Endodermal cell (in vitro differentiated cells): ENCODE data around the gene ASPG. TPM values are rescaled to one million over a fixed set of nuclear protein-coding genes. Genes with fewer than 3 reads are reported as not detected.

ENCODE experiments used
- DNase-seq: peaks from one replicate; pipeline ENCODE4 v3.0.0-alpha.2; 2017
- H3K27ac ChIP-seq: 2 replicates; pipeline ENCODE4 v1.5.1; 2013; ENCODE audit warnings: mild to moderate bottlenecking, low read depth, low read length, moderate library complexity
- H3K27me3 ChIP-seq: 2 replicates; pipeline ENCODE4 v1.6.1; 2013; ENCODE audit warnings: mild to moderate bottlenecking, low read length, moderate library complexity; ENCODE audit not compliant: insufficient read depth, control insufficient read depth, poor library complexity, severe bottlenecking
- H3K36me3 ChIP-seq: 2 replicates; pipeline ENCODE4 v1.7.0; 2013; ENCODE audit warnings: mild to moderate bottlenecking, low read length, moderate library complexity; ENCODE audit not compliant: control insufficient read depth, insufficient read depth
- H3K4me1 ChIP-seq: one replicate; pipeline ENCODE4 v1.7.0; 2013; ENCODE audit warnings: low read length; ENCODE audit not compliant: control insufficient read depth, insufficient read depth
- H3K4me3 ChIP-seq: 2 replicates; pipeline ENCODE4 v1.5.1; 2013; ENCODE audit warnings: mild to moderate bottlenecking, low read length, moderate library complexity
- H3K9ac ChIP-seq: 2 replicates; pipeline ENCODE4 v1.6.1; 2013; ENCODE audit warnings: mild to moderate bottlenecking, low read length, moderate library complexity; ENCODE audit not compliant: poor library complexity, severe bottlenecking; ENCODE audit errors: extremely low read depth
- H3K9me3 ChIP-seq: 2 replicates; pipeline ENCODE4 v1.6.1; 2013; ENCODE audit warnings: mild to moderate bottlenecking, low read length, moderate library complexity; ENCODE audit not compliant: control insufficient read depth
- H3K27ac Mint-ChIP-seq: 2 replicates; pipeline ENCODE4 v1.8.0; 2020; ENCODE audit warnings: mixed read lengths
- H3K27me3 Mint-ChIP-seq: 2 replicates; pipeline ENCODE4 v1.8.0; 2021; ENCODE audit warnings: mild to moderate bottlenecking, mixed read lengths; ENCODE audit not compliant: insufficient read depth
- H3K36me3 Mint-ChIP-seq: 2 replicates; pipeline ENCODE4 v1.8.0; 2020; ENCODE audit warnings: low read depth, mixed read lengths
- H3K4me1 Mint-ChIP-seq: 2 replicates; pipeline ENCODE4 v1.8.0; 2020; ENCODE audit warnings: mixed read lengths
- H3K4me3 Mint-ChIP-seq: 2 replicates; pipeline ENCODE4 v1.8.0; 2020; ENCODE audit warnings: mild to moderate bottlenecking, moderate library complexity, mixed read lengths
- H3K9me3 Mint-ChIP-seq: 2 replicates; pipeline ENCODE4 v1.8.0; 2020; ENCODE audit warnings: mild to moderate bottlenecking, mixed read lengths
- CTCF ChIP-seq: fragments of 200-600 bp; sonication (generic); conservative IDR thresholded peaks from 2 replicates; pipeline ENCODE4 v1.5.0; 2021; ENCODE audit warnings: antibody characterized with exemption, mild to moderate bottlenecking
- WGBS, 2 experiments: methylation state at CpG; one replicate each; pipeline versions ENCODE4 v1.1.5 to v1.1.7; 2013; ENCODE audit warnings: missing lambda C conversion rate in 2 of 2, mixed read lengths in 1 of 2; ENCODE audit not compliant: insufficient coverage in 1 of 2, insufficient read length in 1 of 2; 5-methylcytosine and 5-hydroxymethylcytosine counted together
- total RNA-seq, 2 donors: library from RNA; stranded (reverse); fragmentation: NEBNext Ultra II Directional in 1 of 2; extraction: Animal tissue kit (Norgen Biotek cat#: 25700) in 1 of 2; gene quantifications; 2 replicates in 1 of 2; 3 replicates in 1 of 2; pipeline ENCODE4 v1.2.1, GENCODE V29; 2021

The ASPG gene
- total RNA-seq, 2 donors from 2014 or later = 0.71 to 1.4 TPM

- Histone ChIP-seq H3K27ac (no peak overlapping the region), H3K9me3 (peaks cover 4% of the 10 kb centered on the region), H3K27me3 (peaks cover 40% of the 10 kb centered on the region), H3K4me3 (no peak overlapping the region), H3K9ac (no peak overlapping the region), H3K36me3 (no peaks in the 10 kb centered on the region), H3K4me1 (no peaks in the 10 kb centered on the region)
- Mint-ChIP-seq H3K36me3 (no peaks in the 10 kb centered on the region), H3K9me3 (peaks cover 22% of the 10 kb centered on the region), H3K4me3 (no peak overlapping the region), H3K4me1 (peaks cover 2% of the 10 kb centered on the region), H3K27ac (no peak overlapping the region), H3K27me3 (peaks cover 47% of the 10 kb centered on the region)
- peak; percentile 89 for TF ChIP-seq CTCF
- 29 to 39% methylated on average over 4 to 11 of the region's 11 CpGs for WGBS, 2 experiments
- DNase-seq = peak; percentile 79
These were observed 45.6 kb downstream of the ASPG start for GRCh38 chr14:104130974-104131651.

- no peak overlapping the region for H3K4me3 ChIP-seq
- WGBS, 2 experiments = 74 to 77% methylated on average over 12 to 23 of the region's 23 CpGs
- no peak overlapping the region for H3K27ac ChIP-seq
- no peaks in the 10 kb centered on the region for H3K4me1 ChIP-seq
- peaks cover 49% of the 10 kb centered on the region for H3K27me3 ChIP-seq
- Mint-ChIP-seq H3K4me3 (no peak overlapping the region), H3K27ac (no peak overlapping the region), H3K4me1 (peaks cover 5% of the 10 kb centered on the region), H3K27me3 (peaks cover 56% of the 10 kb centered on the region), H3K9me3 (peaks cover 15% of the 10 kb centered on the region), H3K36me3 (no peaks in the 10 kb centered on the region)
- H3K36me3 ChIP-seq = no peaks in the 10 kb centered on the region
- DNase-seq = peak; percentile 31
- peaks cover 4% of the 10 kb centered on the region for H3K9me3 ChIP-seq
- no peak for TF ChIP-seq CTCF
- no peak overlapping the region for H3K9ac ChIP-seq
These were observed 46.6 kb downstream of the ASPG start for GRCh38 chr14:104131968-104132732.

- WGBS, 2 experiments = 29 to 52% methylated on average over 1 to 7 of the region's 7 CpGs
- Histone ChIP-seq H3K9ac (no peak overlapping the region), H3K4me3 (no peak overlapping the region), H3K27me3 (peaks cover 53% of the 10 kb centered on the region), H3K27ac (no peak overlapping the region), H3K4me1 (no peaks in the 10 kb centered on the region), H3K36me3 (no peaks in the 10 kb centered on the region), H3K9me3 (peaks cover 4% of the 10 kb centered on the region)
- Mint-ChIP-seq H3K27ac (no peak overlapping the region), H3K4me1 (peaks cover 5% of the 10 kb centered on the region), H3K36me3 (no peaks in the 10 kb centered on the region), H3K9me3 (peaks cover 12% of the 10 kb centered on the region), H3K4me3 (no peak overlapping the region), H3K27me3 (peaks cover 58% of the 10 kb centered on the region)
- peak; percentile 87 for DNase-seq
- TF ChIP-seq CTCF = no peak
These were observed 47.5 kb downstream of the ASPG start for GRCh38 chr14:104132981-104133380.
